Activated CD4-positive, alpha-beta T cell treated with anti-CD3 and anti-CD28 coated beads, Interleukin-2, amount 50 U/mL, for 1 hour (primary cell): ENCODE results near the gene IGF1R.
"Not testable (repeated sequence)": the region's sequence is repeated elsewhere in the genome, so short reads cannot be mapped to it uniquely, and the experiment has no call there.

Source experiments
- DNase-seq: peaks from one replicate; pipeline ENCODE4 v3.0.0-alpha.2; 2020

The IGF1R gene

GRCh38 chr15:98978153-98978552 is 329.8 kb downstream of the IGF1R start:
- DNase-seq: no peak

- DNase-seq: no peak
Observed at GRCh38 chr15:98980899-98981228, 332.5 kb downstream of the IGF1R start.

- no peak for DNase-seq
Observed at GRCh38 chr15:98981851-98982722, 333.7 kb downstream of the IGF1R start.

GRCh38 chr15:98983334-98983733 is 335.0 kb downstream of the IGF1R start:
- no peak for DNase-seq

GRCh38 chr15:98986281-98986680 is 337.9 kb downstream of the IGF1R start:
- no peak for DNase-seq

- DNase-seq: no peak
Observed at GRCh38 chr15:98994892-98995291, 346.6 kb downstream of the IGF1R start.

- no peak for DNase-seq
Observed at GRCh38 chr15:98996169-98996568, 347.8 kb downstream of the IGF1R start.

GRCh38 chr15:98996624-98997023 is 348.3 kb downstream of the IGF1R start:
- no peak for DNase-seq

GRCh38 chr15:98997312-98997711 is 349.0 kb downstream of the IGF1R start:
- DNase-seq: no peak

GRCh38 chr15:98997755-98998154 is 349.4 kb downstream of the IGF1R start:
- DNase-seq: no peak

- DNase-seq: no peak
Observed at GRCh38 chr15:98998279-98998678, 349.9 kb downstream of the IGF1R start.

- no peak for DNase-seq
Observed at GRCh38 chr15:98999233-98999632, 350.9 kb downstream of the IGF1R start.

GRCh38 chr15:99002226-99002625 is 353.9 kb downstream of the IGF1R start:
- no peak for DNase-seq

GRCh38 chr15:99003317-99003716 is 355.0 kb downstream of the IGF1R start:
- DNase-seq: not testable (repeated sequence)

- DNase-seq: not testable (repeated sequence)
Observed at GRCh38 chr15:99004998-99005974, 356.9 kb downstream of the IGF1R start.

- DNase-seq: no peak
Observed at GRCh38 chr15:99006146-99006545, 357.8 kb downstream of the IGF1R start.

GRCh38 chr15:99006904-99007495 is 358.7 kb downstream of the IGF1R start:
- DNase-seq: no peak

GRCh38 chr15:99009741-99010330 is 361.5 kb downstream of the IGF1R start:
- DNase-seq: no peak

- DNase-seq: no peak
Observed at GRCh38 chr15:99010768-99011167, 362.4 kb downstream of the IGF1R start.
